Lower lobe of right lung (tissue), 2 donors: Measurements from ENCODE around the gene CBR4. TPM values are rescaled to one million over a fixed set of nuclear protein-coding genes. Genes with fewer than 3 reads are reported as not detected.

Experiments
- ATAC-seq, 2 donors: fragments of 200-7000 bp; cut with Tn5 transposase; one replicate each; pipeline ENCODE4 v1.9.1; 2020 to 2022; ENCODE audit warnings: mild to moderate bottlenecking in 2 of 2, moderate library complexity in 2 of 2
- DNase-seq: peaks from one replicate; pipeline ENCODE4 v3.0.0-alpha.2; 2020
- H3K27ac ChIP-seq: fragments of 200-600 bp; one replicate; pipeline ENCODE4 v1.8.0; 2022
- H3K27me3 ChIP-seq: fragments of 200-600 bp; one replicate; pipeline ENCODE4 v1.8.0; 2022; ENCODE audit warnings: low read depth
- H3K36me3 ChIP-seq: fragments of 200-600 bp; one replicate; pipeline ENCODE4 v1.8.0; 2022; ENCODE audit warnings: mild to moderate bottlenecking
- H3K4me1 ChIP-seq: fragments of 200-600 bp; one replicate; pipeline ENCODE4 v1.8.0; 2022
- H3K4me3 ChIP-seq: fragments of 200-600 bp; one replicate; pipeline ENCODE4 v1.8.0; 2022; ENCODE audit warnings: mild to moderate bottlenecking
- H3K9me3 ChIP-seq: fragments of 200-600 bp; one replicate; pipeline ENCODE4 v1.8.0; 2022
- intact Hi-C: fragments of 100-400 bp; cut with DNase I; formaldehyde crosslinking; loops from one replicate; pipeline ENCODE4 v1.11.0; 2022
- total RNA-seq: library from RNA; stranded (reverse); fragmentation: NEBNext Ultra II Directional; extraction: Animal tissue kit (Norgen Biotek cat#: 25700); gene quantifications from one replicate; pipeline ENCODE4 v1.2.1, GENCODE V29; 2021
- TF ChIP-seq, protein P1 (sequence below): fragments of 200-600 bp; IDR thresholded peaks from one replicate; pipeline ENCODE4 v1.8.0; 2022; ENCODE audit warnings: antibody characterized with exemption, mild to moderate bottlenecking
- donor health status: DM: no; HTN: yes; CAD: no; lungs with severe emphysema.

The CBR4 gene
- total RNA-seq, 1 donor from 2014 or later = 17.3 TPM

DNA sequence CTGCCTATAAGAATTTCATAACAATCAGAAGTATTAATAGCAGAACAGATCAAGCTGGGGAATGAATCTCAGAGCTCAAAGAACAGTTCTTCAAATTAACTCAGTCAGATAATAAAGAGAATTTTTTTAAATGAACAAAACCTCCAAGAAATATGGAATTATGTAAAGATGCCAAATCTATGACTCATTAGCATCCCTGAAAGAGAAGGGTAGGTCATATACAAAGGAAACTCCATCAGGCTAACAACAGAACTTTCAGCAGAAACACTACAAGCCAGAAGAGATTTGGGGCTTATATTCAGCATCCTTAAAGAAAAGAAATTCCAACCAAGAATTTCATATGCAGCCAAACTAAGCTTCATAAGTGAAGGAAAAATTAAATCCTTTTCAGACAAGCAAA, 28.6 kb downstream of the CBR4 start:
- ATAC-seq = no peak
- H3K36me3 ChIP-seq = peaks cover 16% of the 10 kb centered on the region
- H3K27ac ChIP-seq = no peak overlapping the region
- H3K4me3 ChIP-seq = no peak overlapping the region
- intact Hi-C loops = no loop called here
- no peak for DNase-seq
- no peaks in the 10 kb centered on the region for H3K4me1 ChIP-seq
- H3K9me3 ChIP-seq = peaks cover 14% of the 10 kb centered on the region
- no peaks in the 10 kb centered on the region for H3K27me3 ChIP-seq
- TF ChIP-seq, protein P1, sequence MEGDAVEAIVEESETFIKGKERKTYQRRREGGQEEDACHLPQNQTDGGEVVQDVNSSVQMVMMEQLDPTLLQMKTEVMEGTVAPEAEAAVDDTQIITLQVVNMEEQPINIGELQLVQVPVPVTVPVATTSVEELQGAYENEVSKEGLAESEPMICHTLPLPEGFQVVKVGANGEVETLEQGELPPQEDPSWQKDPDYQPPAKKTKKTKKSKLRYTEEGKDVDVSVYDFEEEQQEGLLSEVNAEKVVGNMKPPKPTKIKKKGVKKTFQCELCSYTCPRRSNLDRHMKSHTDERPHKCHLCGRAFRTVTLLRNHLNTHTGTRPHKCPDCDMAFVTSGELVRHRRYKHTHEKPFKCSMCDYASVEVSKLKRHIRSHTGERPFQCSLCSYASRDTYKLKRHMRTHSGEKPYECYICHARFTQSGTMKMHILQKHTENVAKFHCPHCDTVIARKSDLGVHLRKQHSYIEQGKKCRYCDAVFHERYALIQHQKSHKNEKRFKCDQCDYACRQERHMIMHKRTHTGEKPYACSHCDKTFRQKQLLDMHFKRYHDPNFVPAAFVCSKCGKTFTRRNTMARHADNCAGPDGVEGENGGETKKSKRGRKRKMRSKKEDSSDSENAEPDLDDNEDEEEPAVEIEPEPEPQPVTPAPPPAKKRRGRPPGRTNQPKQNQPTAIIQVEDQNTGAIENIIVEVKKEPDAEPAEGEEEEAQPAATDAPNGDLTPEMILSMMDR = no peak

DNA sequence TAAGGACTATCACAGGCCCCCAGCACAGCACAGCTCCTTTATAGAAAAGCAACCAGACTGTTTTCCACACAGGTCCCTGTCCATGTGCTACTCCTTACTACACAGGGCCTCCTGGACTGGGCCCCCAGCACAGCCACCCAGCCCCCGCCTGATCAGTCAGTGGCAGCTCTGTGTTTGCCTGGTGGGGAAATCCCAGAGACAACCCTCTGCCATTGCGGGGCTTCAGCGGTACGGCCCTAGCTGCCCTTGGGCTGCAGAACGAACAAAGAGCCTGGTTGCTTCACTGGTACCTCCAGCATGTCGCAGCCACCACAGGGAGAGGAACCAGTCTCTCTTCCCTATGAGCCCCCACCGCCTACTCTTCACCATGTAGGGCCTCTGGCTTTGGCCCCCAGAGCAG, 30.7 kb downstream of the CBR4 start:
- intact Hi-C loops = no loop called here
- Histone ChIP-seq H3K4me3 (no peak overlapping the region), H3K27ac (no peak overlapping the region), H3K36me3 (peaks cover 15% of the 10 kb centered on the region), H3K27me3 (no peaks in the 10 kb centered on the region), H3K4me1 (no peaks in the 10 kb centered on the region), H3K9me3 (peaks cover 15% of the 10 kb centered on the region)
- TF ChIP-seq, protein P1 = no peak
- DNase-seq (no peak), ATAC-seq (no peak)

GRCh38 chr4:168978001-168978700, 31.9 kb downstream of the CBR4 start:
- H3K27me3 ChIP-seq = no peaks in the 10 kb centered on the region
- H3K4me1 ChIP-seq = no peaks in the 10 kb centered on the region
- H3K4me3 ChIP-seq = no peak overlapping the region
- peaks cover 15% of the 10 kb centered on the region for H3K36me3 ChIP-seq
- H3K27ac ChIP-seq = no peak overlapping the region
- intact Hi-C loops = no loop called here
- TF ChIP-seq, protein P1 = no peak
- DNase-seq (no peak), ATAC-seq (no peak)
- peaks cover 24% of the 10 kb centered on the region for H3K9me3 ChIP-seq

DNA sequence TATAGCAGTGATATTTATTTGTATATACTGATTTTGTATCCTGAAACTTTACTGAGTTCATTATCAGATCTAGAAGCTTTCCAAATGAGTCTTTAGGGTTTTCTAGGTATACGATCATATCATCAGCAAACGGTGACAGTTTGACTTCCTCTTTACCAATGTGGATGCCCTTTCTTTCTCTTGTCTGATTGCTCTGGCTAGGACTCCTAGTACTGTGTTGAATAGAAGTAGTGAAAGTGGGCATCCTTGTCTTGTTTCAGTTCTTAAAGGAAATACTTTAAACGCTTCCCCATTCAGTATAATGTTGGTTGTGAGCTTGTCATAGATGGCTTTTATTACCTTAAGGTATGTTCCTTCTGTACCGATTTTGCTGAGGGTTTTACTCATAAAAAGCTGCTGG, 37.5 kb downstream of the CBR4 start:
- no peak overlapping the region for H3K27ac ChIP-seq
- H3K36me3 ChIP-seq = peaks cover 15% of the 10 kb centered on the region
- peaks cover 24% of the 10 kb centered on the region for H3K9me3 ChIP-seq
- no peaks in the 10 kb centered on the region for H3K4me1 ChIP-seq
- ATAC-seq (no peak), DNase-seq (no peak)
- H3K27me3 ChIP-seq = no peaks in the 10 kb centered on the region
- no peak overlapping the region for H3K4me3 ChIP-seq
- intact Hi-C loops = no loop called here
- TF ChIP-seq, protein P1 = no peak

DNA sequence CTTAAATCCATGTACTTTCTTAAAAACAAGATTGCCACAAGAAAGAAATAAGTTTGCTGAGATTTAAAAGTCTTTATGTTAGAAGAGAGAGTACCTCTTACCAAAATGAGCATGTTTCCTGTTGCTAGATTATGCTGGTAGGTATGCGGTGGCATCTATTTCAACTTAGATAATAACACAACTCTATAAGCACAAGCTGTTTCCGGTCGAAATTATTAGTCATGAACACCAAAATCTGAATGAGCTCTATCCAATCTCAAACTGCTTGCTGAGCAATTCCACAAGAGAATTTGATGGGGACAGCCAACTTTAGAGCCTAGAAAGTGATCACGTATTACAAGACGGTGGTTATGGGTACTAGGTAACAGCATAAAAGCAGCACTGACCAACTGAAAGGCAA, 49.3 kb downstream of the CBR4 start:
- H3K4me3 ChIP-seq = no peak overlapping the region
- TF ChIP-seq, protein P1 = no peak
- no peaks in the 10 kb centered on the region for H3K4me1 ChIP-seq
- H3K27ac ChIP-seq = no peak overlapping the region
- peaks cover 3% of the 10 kb centered on the region for H3K9me3 ChIP-seq
- DNase-seq (no peak), ATAC-seq (no peak)
- H3K27me3 ChIP-seq = no peaks in the 10 kb centered on the region
- no peaks in the 10 kb centered on the region for H3K36me3 ChIP-seq
- intact Hi-C loops = no loop called here
